ENCODE data around the gene ELK1.

DNA sequence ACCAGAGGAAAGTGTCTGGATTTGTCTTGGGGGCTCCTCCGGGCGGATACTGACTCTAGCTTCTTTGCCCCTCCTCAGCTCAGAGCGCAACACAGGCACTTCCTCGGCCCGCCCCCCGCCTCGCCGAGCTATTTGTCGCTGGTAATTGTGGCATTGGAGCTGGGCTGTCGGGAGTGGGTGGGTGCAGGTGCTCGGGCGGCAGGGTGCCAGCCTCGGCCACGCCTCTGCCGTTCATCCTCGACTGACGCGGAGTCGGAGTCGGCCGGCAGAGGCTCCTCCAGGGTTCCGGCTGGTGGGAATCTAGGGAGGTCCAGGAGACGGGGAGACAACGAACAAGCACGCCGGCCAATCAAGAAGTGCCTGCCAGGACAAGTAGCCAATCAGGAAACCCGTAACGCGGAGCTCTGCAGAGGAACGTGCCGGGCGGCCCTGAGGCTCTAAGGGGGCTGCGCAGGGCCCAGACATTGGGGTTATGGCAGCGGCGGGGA, 26.8 kb downstream of the ELK1 start:
- TF ChIP-seq, protein P1, sequence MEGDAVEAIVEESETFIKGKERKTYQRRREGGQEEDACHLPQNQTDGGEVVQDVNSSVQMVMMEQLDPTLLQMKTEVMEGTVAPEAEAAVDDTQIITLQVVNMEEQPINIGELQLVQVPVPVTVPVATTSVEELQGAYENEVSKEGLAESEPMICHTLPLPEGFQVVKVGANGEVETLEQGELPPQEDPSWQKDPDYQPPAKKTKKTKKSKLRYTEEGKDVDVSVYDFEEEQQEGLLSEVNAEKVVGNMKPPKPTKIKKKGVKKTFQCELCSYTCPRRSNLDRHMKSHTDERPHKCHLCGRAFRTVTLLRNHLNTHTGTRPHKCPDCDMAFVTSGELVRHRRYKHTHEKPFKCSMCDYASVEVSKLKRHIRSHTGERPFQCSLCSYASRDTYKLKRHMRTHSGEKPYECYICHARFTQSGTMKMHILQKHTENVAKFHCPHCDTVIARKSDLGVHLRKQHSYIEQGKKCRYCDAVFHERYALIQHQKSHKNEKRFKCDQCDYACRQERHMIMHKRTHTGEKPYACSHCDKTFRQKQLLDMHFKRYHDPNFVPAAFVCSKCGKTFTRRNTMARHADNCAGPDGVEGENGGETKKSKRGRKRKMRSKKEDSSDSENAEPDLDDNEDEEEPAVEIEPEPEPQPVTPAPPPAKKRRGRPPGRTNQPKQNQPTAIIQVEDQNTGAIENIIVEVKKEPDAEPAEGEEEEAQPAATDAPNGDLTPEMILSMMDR (IDR thresholded peaks at IDR 0.05), result no peak
- TF ChIP-seq POLR2AphosphoS5 (IDR thresholded peaks at IDR 0.05), result no peak
- no peak for TF ChIP-seq POLR2A (IDR thresholded peaks at IDR 0.05; ENCODE audit: low read depth)

Data from esophagus muscularis mucosa (tissue), 3 donors.